ENCODE data around the gene IFITM5. TPM values are rescaled to one million over a fixed set of nuclear protein-coding genes. Genes with fewer than 3 reads are reported as not detected.

The IFITM5 gene
- total and polyA plus RNA-seq, 2 donors (not counting 1 experiment from before 2014, with no cell fraction given) = not detected

GRCh38 chr11:337711-338110 lies 38.4 kb upstream of the IFITM5 start:
- DNase-seq (no peak), ATAC-seq (ENCODE audit: low read depth) (no peak)
- H3K4me1 Mint-ChIP-seq = peaks cover 28% of the 10 kb centered on the region
- H3K27me3 Mint-ChIP-seq = no peaks in the 10 kb centered on the region
- TF ChIP-seq CTCF (IDR thresholded peaks at IDR 0.05) (no peak), EZH2 (IDR thresholded peaks at IDR 0.05; ENCODE audit: borderline replicate concordance, insufficient read depth, low read depth, low read length, poor library complexity, severe bottlenecking) (no peak)
- H3K4me3 ChIP-seq (ENCODE audit: control extremely low read depth in 1 of 5, extremely low read depth in 1 of 5, insufficient read depth in 1 of 5, low read depth in 2 of 5, low read length in 4 of 5) = no peak overlapping the region
- H3K27ac Mint-ChIP-seq = no peak overlapping the region
- WGBS (ENCODE audit: insufficient coverage) = 90% methylated on average over 3 of the region's 6 CpGs
- H3K36me3 ChIP-seq (replicated peaks in 1 of 2; ENCODE audit: control extremely low read depth in 1 of 2, control insufficient read depth in 1 of 2, extremely low read depth in 1 of 2, insufficient read depth in 2 of 2, low read length in 1 of 2) = no peaks in the 10 kb centered on the region
- H3K27ac ChIP-seq (ENCODE audit: low read length in 2 of 2) = no peak overlapping the region
- intact Hi-C loops (cut with micrococcal nuclease) = no loop called here
- H2AFZ ChIP-seq (ENCODE audit: insufficient read depth, low read depth, low read length, poor library complexity, severe bottlenecking) = no peak overlapping the region
- H3K27me3 ChIP-seq (replicated peaks in 1 of 4; ENCODE audit: control extremely low read depth in 1 of 4, control insufficient read depth in 3 of 4, insufficient read depth in 4 of 4, low read length in 3 of 4) = no peaks in the 10 kb centered on the region
- no peak overlapping the region for H3K4me2 ChIP-seq (replicated peaks; ENCODE audit: low read depth, low read length, poor library complexity, severe bottlenecking)
- H3K9me3 ChIP-seq (ENCODE audit: control extremely low read depth in 1 of 3, control insufficient read depth in 2 of 3, insufficient read depth in 1 of 3, low read length in 2 of 3) = peaks cover 0 to 7% (median 0%) of the 10 kb centered on the region in 3 donors
- no peaks in the 10 kb centered on the region for H4K20me1 ChIP-seq (ENCODE audit: control insufficient read depth, insufficient read depth, low read length, poor library complexity, severe bottlenecking)
- no peak overlapping the region for H3K9ac ChIP-seq (ENCODE audit: low read length)
- H3K4me1 ChIP-seq (ENCODE audit: control insufficient read depth in 2 of 2, insufficient read depth in 2 of 2, low read length in 2 of 2) = peaks cover 19 to 28% of the 10 kb centered on the region in 2 donors
- POLR2A ChIA-PET = no interaction called here
- CTCF ChIA-PET = no interaction called here
- H3K4me3 Mint-ChIP-seq = no peak overlapping the region
- H3K9me3 Mint-ChIP-seq (ENCODE audit: insufficient read depth) = no peaks in the 10 kb centered on the region
- no peaks in the 10 kb centered on the region for H3K79me2 ChIP-seq (ENCODE audit: control insufficient read depth, insufficient read depth, low read length)

GRCh38 chr11:336659-337198 lies 37.4 kb upstream of the IFITM5 start:
- DNase-seq (no peak), ATAC-seq (ENCODE audit: low read depth) (no peak)
- no peaks in the 10 kb centered on the region for H4K20me1 ChIP-seq (ENCODE audit: control insufficient read depth, insufficient read depth, low read length, poor library complexity, severe bottlenecking)
- H3K9me3 Mint-ChIP-seq (ENCODE audit: insufficient read depth) = no peaks in the 10 kb centered on the region
- H3K27me3 ChIP-seq (replicated peaks in 1 of 4; ENCODE audit: control extremely low read depth in 1 of 4, control insufficient read depth in 3 of 4, insufficient read depth in 4 of 4, low read length in 3 of 4) = no peaks in the 10 kb centered on the region
- CTCF ChIA-PET = interaction anchor here (1.0 kb wide), 1 partner anchor 86 kb away, joined by 3 read pairs; no protein-coding TSS in a partner anchor
- H3K4me3 ChIP-seq (ENCODE audit: control extremely low read depth in 1 of 5, extremely low read depth in 1 of 5, insufficient read depth in 1 of 5, low read depth in 2 of 5, low read length in 4 of 5) = no peak overlapping the region
- H3K79me2 ChIP-seq (ENCODE audit: control insufficient read depth, insufficient read depth, low read length) = no peaks in the 10 kb centered on the region
- H3K27me3 Mint-ChIP-seq = no peaks in the 10 kb centered on the region
- no peak overlapping the region for H2AFZ ChIP-seq (ENCODE audit: insufficient read depth, low read depth, low read length, poor library complexity, severe bottlenecking)
- H3K27ac ChIP-seq (ENCODE audit: low read length in 2 of 2) = no peak overlapping the region
- intact Hi-C loops (cut with micrococcal nuclease) = no loop called here
- peaks cover 14 to 25% of the 10 kb centered on the region in 2 donors for H3K4me1 ChIP-seq (ENCODE audit: control insufficient read depth in 2 of 2, insufficient read depth in 2 of 2, low read length in 2 of 2)
- H3K36me3 ChIP-seq (replicated peaks in 1 of 2; ENCODE audit: control extremely low read depth in 1 of 2, control insufficient read depth in 1 of 2, extremely low read depth in 1 of 2, insufficient read depth in 2 of 2, low read length in 1 of 2) = no peaks in the 10 kb centered on the region
- peaks cover 24% of the 10 kb centered on the region for H3K4me1 Mint-ChIP-seq
- WGBS (ENCODE audit: insufficient coverage) = 80% methylated on average over 4 of the region's 4 CpGs
- H3K9ac ChIP-seq (ENCODE audit: low read length) = no peak overlapping the region
- H3K4me2 ChIP-seq (replicated peaks; ENCODE audit: low read depth, low read length, poor library complexity, severe bottlenecking) = no peak overlapping the region
- peaks cover 0 to 8% (median 0%) of the 10 kb centered on the region in 3 donors for H3K9me3 ChIP-seq (ENCODE audit: control extremely low read depth in 1 of 3, control insufficient read depth in 2 of 3, insufficient read depth in 1 of 3, low read length in 2 of 3)
- POLR2A ChIA-PET = no interaction called here
- H3K27ac Mint-ChIP-seq = no peak overlapping the region
- TF ChIP-seq EZH2 (IDR thresholded peaks at IDR 0.05; ENCODE audit: borderline replicate concordance, insufficient read depth, low read depth, low read length, poor library complexity, severe bottlenecking) (no peak), CTCF (IDR thresholded peaks at IDR 0.05) (no peak)
- H3K4me3 Mint-ChIP-seq = no peak overlapping the region
